Measurements from ENCODE around the gene ASH1L. TPM values are rescaled to one million over a fixed set of nuclear protein-coding genes. Genes with fewer than 3 reads are reported as not detected.

Gene ASH1L
- polyA plus RNA-seq, 4 donors: 3.5 to 30.9 (median 6.5) TPM

DNA sequence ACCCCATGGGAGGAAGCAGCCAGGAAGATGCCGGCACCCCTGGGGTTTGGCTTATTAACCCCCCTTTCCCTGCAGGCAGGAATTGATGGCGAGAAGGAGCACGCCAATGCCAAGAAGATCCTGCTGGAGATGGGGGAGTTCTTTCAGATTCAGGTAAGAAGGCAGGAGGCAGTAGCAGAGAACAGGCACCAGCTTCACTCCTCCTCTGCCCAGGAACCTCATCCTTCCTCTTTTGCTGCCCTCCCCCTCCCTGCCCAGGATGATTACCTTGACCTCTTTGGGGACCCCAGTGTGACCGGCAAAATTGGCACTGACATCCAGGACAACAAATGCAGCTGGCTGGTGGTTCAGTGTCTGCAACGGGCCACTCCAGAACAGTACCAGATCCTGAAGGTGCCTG is 243.1 kb downstream of the ASH1L start:
- H3K9me3 ChIP-seq (ENCODE audit: control insufficient read depth in 2 of 2, insufficient read depth in 1 of 2, low read depth in 1 of 2, low read length in 1 of 2): no peaks in the 10 kb centered on the region
- no peak for DNase-seq
- WGBS, 3 donors: 87 to 91% (median 90%) methylated on average over 5 of the region's 5 CpGs
- no peak overlapping the region for H3K4me3 ChIP-seq (ENCODE audit: low read depth in 1 of 3, low read length in 3 of 3)
- peaks cover 0 to 48% (median 9%) of the 10 kb centered on the region in 3 donors for H3K4me1 ChIP-seq (ENCODE audit: control insufficient read depth in 3 of 3, insufficient read depth in 2 of 3, low read depth in 1 of 3, low read length in 2 of 3)
- FAIRE-seq: no peak
- H3K27ac ChIP-seq (ENCODE audit: low read depth in 1 of 3, low read length in 2 of 3): no peak overlapping the region
- no peaks in the 10 kb centered on the region for H3K27me3 ChIP-seq (ENCODE audit: control insufficient read depth in 3 of 3, insufficient read depth in 3 of 3, low read length in 3 of 3)
- H3K36me3 ChIP-seq (ENCODE audit: control insufficient read depth in 3 of 3, insufficient read depth in 2 of 3, low read depth in 1 of 3, low read length in 3 of 3): peaks cover 0 to 33% (median 0%) of the 10 kb centered on the region in 3 donors

DNA sequence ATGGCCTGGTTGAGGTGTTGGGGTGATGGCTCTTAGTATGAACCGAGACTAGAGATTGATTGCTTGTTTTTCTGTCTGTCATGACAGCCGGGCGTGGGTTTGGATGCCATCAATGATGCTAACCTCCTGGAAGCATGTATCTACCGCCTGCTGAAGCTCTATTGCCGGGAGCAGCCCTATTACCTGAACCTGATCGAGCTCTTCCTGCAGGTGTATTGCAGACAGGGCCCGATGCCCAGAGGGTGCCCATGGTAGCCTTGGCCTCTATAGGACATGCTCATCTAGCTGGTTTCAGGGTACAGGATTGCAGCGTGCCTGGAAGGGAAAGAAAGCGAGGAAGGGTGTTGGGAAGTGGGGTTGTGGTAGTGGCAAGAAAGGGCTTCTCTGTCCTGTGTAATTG is 244.5 kb downstream of the ASH1L start:
- Histone ChIP-seq H3K27ac (ENCODE audit: low read depth in 1 of 3, low read length in 2 of 3) (peak overlapping the region in 1 of 3 donors; percentile 61), H3K4me3 (ENCODE audit: low read depth in 1 of 3, low read length in 3 of 3) (no peak overlapping the region), H3K4me1 (ENCODE audit: control insufficient read depth in 3 of 3, insufficient read depth in 2 of 3, low read depth in 1 of 3, low read length in 2 of 3) (peaks cover 0 to 48% (median 9%) of the 10 kb centered on the region in 3 donors), H3K36me3 (ENCODE audit: control insufficient read depth in 3 of 3, insufficient read depth in 2 of 3, low read depth in 1 of 3, low read length in 3 of 3) (peaks cover 0 to 46% (median 3%) of the 10 kb centered on the region in 3 donors), H3K9me3 (ENCODE audit: control insufficient read depth in 2 of 2, insufficient read depth in 1 of 2, low read depth in 1 of 2, low read length in 1 of 2) (no peaks in the 10 kb centered on the region), H3K27me3 (ENCODE audit: control insufficient read depth in 3 of 3, insufficient read depth in 3 of 3, low read length in 3 of 3) (no peaks in the 10 kb centered on the region)
- DNase-seq: no peak
- 88 to 91% (median 91%) methylated on average over 9 of the region's 9 CpGs for WGBS, 3 donors
- FAIRE-seq: no peak

DNA sequence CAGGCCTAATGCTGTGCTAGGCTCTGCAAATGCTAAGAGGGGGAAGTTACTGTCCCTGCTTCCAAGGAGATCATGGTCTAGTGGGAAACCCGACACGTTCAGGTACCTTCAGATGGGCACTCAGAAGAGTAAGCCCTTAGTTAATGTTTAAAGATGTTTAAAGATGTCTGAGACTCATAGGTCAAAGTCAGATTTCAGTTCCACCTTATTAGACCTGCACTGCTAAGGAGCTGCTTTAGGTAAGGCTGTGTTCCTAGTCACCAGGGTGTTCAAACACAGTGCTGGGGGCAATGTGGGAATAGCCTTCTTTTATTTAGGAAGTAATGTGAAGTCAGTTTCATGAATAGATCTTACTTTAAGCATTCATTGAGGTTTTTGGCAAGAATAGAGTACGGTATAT is 245.7 kb downstream of the ASH1L start:
- H3K36me3 ChIP-seq (ENCODE audit: control insufficient read depth in 3 of 3, insufficient read depth in 2 of 3, low read depth in 1 of 3, low read length in 3 of 3): peaks cover 0 to 55% (median 5%) of the 10 kb centered on the region in 3 donors
- no peak overlapping the region for H3K4me3 ChIP-seq (ENCODE audit: low read depth in 1 of 3, low read length in 3 of 3)
- H3K27me3 ChIP-seq (ENCODE audit: control insufficient read depth in 3 of 3, insufficient read depth in 3 of 3, low read length in 3 of 3): no peaks in the 10 kb centered on the region
- peak overlapping the region in 2 of 3 donors; percentile 22 to 61 for H3K27ac ChIP-seq (ENCODE audit: low read depth in 1 of 3, low read length in 2 of 3)
- H3K9me3 ChIP-seq (ENCODE audit: control insufficient read depth in 2 of 2, insufficient read depth in 1 of 2, low read depth in 1 of 2, low read length in 1 of 2): no peaks in the 10 kb centered on the region
- peak; percentile 71 to 81 for DNase-seq
- WGBS, 3 donors: 27 to 68% (median 52%) methylated on average over 3 of the region's 3 CpGs
- H3K4me1 ChIP-seq (ENCODE audit: control insufficient read depth in 3 of 3, insufficient read depth in 2 of 3, low read depth in 1 of 3, low read length in 2 of 3): peaks cover 0 to 41% (median 9%) of the 10 kb centered on the region in 3 donors
- no peak for FAIRE-seq

DNA sequence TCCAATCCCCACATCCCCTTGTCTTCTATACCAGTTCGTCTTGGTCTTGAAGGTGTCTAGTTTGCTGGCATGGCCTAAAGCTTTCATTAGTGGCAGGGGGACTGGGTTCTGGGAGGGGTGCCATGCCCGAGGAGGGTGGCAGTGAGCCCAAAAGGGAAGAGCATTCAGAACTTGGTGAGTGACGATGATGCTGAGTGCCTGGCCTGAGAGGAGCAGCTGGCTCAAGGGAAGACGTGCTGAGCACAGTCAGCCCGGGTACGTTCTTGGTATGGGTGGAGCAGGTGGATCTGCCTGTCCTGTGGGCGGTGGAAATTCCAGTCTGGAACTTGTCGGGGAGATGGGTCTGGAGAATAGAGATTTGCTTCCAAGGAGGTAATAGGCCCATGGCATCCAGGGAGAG is 249.3 kb downstream of the ASH1L start:
- no peak overlapping the region for H3K27ac ChIP-seq (ENCODE audit: low read depth in 1 of 3, low read length in 2 of 3)
- H3K36me3 ChIP-seq (ENCODE audit: control insufficient read depth in 3 of 3, insufficient read depth in 2 of 3, low read depth in 1 of 3, low read length in 3 of 3): peaks cover 0 to 46% (median 5%) of the 10 kb centered on the region in 3 donors
- FAIRE-seq (no peak), DNase-seq (no peak)
- 88 to 92% (median 88%) methylated on average over 8 of the region's 8 CpGs for WGBS, 3 donors
- no peaks in the 10 kb centered on the region for H3K27me3 ChIP-seq (ENCODE audit: control insufficient read depth in 3 of 3, insufficient read depth in 3 of 3, low read length in 3 of 3)
- peaks cover 0 to 28% (median 2%) of the 10 kb centered on the region in 3 donors for H3K4me1 ChIP-seq (ENCODE audit: control insufficient read depth in 3 of 3, insufficient read depth in 2 of 3, low read depth in 1 of 3, low read length in 2 of 3)
- H3K4me3 ChIP-seq (ENCODE audit: low read depth in 1 of 3, low read length in 3 of 3): no peak overlapping the region
- no peaks in the 10 kb centered on the region for H3K9me3 ChIP-seq (ENCODE audit: control insufficient read depth in 2 of 2, insufficient read depth in 1 of 2, low read depth in 1 of 2, low read length in 1 of 2)

DNA sequence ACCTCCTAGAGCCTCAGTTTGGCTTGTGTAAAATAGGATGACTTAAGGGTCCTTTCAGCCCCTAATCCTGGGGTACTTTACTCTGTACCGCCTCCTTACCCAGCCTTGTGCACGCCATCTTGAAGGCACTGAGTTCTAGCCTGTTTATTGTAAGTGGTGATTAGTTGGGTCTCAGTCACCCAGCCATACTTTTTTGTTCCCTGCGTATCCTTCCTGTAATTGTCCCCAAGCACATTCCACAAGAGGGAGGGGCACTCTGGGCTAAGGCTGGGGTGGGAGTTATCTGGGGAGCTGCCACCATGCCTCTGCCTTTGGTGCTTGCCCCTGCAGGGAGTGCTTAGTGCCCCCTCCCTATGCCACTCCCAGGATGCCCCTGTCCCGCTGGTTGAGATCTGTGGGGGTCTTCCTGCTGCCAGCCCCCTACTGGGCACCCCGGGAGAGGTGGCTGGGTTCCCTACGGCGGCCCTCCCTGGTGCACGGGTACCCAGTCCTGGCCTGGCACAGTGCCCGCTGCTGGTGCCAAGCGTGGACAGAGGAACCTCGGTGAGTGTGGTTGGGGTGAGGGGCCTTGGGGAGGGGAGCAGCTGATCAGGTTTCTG is 253.1 kb downstream of the ASH1L start:
- Histone ChIP-seq H3K4me3 (ENCODE audit: low read depth in 1 of 3, low read length in 3 of 3) (peak overlapping the region; percentile 68 to 90 (median 75)), H3K36me3 (ENCODE audit: control insufficient read depth in 3 of 3, insufficient read depth in 2 of 3, low read depth in 1 of 3, low read length in 3 of 3) (peaks cover 0 to 35% (median 5%) of the 10 kb centered on the region in 3 donors), H3K4me1 (ENCODE audit: control insufficient read depth in 3 of 3, insufficient read depth in 2 of 3, low read depth in 1 of 3, low read length in 2 of 3) (peaks cover 0 to 13% (median 0%) of the 10 kb centered on the region in 3 donors), H3K27ac (ENCODE audit: low read depth in 1 of 3, low read length in 2 of 3) (peak overlapping the region; percentile 77 to 95 (median 90)), H3K9me3 (ENCODE audit: control insufficient read depth in 2 of 2, insufficient read depth in 1 of 2, low read depth in 1 of 2, low read length in 1 of 2) (no peaks in the 10 kb centered on the region), H3K27me3 (ENCODE audit: control insufficient read depth in 3 of 3, insufficient read depth in 3 of 3, low read length in 3 of 3) (no peaks in the 10 kb centered on the region)
- DNase-seq (peak; percentile 57 to 61), FAIRE-seq (no peak)
- 1 to 12% (median 3%) methylated on average over 11 of the region's 11 CpGs for WGBS, 3 donors

DNA sequence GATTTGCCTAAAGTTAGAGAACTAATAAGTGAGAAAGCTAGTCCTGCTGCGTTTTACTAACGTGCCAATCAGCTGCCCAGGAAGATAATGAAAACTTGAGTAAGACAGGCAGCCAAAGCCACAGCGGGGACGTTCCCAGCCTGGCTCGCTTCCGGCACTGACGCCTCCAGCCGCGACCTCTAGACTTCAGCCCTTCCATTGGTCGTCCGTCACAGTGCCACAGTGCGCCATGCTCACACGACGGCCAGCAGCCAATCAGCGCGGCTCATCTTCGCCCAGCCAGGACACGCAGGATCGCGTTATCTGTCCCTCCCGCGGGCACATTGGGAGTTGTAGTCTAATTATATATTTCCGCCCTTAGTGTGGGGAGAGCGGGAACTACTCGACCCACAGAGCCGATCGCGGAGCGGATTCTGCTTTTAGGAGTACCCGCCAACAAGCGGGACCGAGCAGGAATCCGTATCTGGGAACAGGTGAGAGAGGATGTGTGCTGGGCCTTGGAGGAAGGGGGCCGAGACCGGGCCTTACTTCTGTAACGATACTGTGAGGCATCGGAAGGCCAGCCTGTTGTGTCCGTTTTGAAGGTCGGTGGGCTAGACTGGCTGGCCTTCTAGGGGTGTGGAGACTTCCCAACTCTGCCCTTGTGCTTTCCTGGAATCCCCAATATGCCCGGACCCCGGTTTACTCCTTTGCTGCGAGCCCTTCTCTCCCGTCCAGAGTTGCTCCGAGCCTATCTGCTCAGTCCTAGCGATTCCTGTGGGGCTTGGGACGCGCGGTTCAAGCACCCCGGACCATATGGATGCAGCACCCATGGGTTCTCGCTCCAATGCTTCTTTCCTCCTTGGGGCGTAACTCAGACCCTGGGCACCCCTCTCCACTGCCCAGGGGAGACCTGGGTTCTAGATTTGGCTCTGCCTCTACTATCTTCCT is 253.8 kb downstream of the ASH1L start, which contains the start of gene FDPS:
Gene FDPS (plus strand): TSS at position 374 of the 930 bp plus-strand sequence. CDS start 924 bp downstream, outside the sequence.
- FAIRE-seq (no peak), DNase-seq (peak; percentile 99 to 100)
- 0% methylated on average over 51 of the region's 51 CpGs for WGBS, 3 donors
- Histone ChIP-seq H3K4me1 (ENCODE audit: control insufficient read depth in 3 of 3, insufficient read depth in 2 of 3, low read depth in 1 of 3, low read length in 2 of 3) (peaks cover 0 to 15% (median 0%) of the 10 kb centered on the region in 3 donors), H3K9me3 (ENCODE audit: control insufficient read depth in 2 of 2, insufficient read depth in 1 of 2, low read depth in 1 of 2, low read length in 1 of 2) (no peaks in the 10 kb centered on the region), H3K27ac (ENCODE audit: low read depth in 1 of 3, low read length in 2 of 3) (peak within 1 kb of the TSS; percentile 77 to 95 (median 90)), H3K27me3 (ENCODE audit: control insufficient read depth in 3 of 3, insufficient read depth in 3 of 3, low read length in 3 of 3) (no peaks in the 10 kb centered on the region), H3K4me3 (ENCODE audit: low read depth in 1 of 3, low read length in 3 of 3) (peak within 1 kb of the TSS; percentile 68 to 90 (median 75)), H3K36me3 (ENCODE audit: control insufficient read depth in 3 of 3, insufficient read depth in 2 of 3, low read depth in 1 of 3, low read length in 3 of 3) (peaks cover 0 to 28% (median 5%) of the 10 kb centered on the region in 3 donors)

DNA sequence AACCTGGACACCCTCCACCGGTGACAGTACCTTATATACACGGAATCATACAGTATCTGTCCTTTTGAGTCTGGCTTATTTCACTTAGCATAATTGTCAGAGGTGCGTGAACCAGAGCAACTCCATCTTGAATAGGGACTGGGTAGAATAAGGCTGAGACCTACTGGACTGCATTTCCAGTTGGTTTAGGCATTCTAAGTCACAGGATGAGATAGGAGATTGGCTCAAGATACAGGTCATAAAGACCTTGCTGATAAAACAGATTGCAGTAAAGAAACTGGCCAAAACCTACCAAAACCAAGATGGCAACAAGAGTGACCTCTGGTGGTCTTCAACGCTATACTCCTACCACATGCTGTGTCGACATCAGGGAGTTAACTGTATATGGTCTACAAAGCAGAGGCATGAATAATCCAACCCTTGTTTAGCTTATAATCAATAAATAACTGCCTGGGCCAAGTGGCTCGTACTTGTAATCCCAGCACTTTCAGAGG is 255.3 kb downstream of the ASH1L start:
- peaks cover 0 to 16% (median 0%) of the 10 kb centered on the region in 3 donors for H3K36me3 ChIP-seq (ENCODE audit: control insufficient read depth in 3 of 3, insufficient read depth in 2 of 3, low read depth in 1 of 3, low read length in 3 of 3)
- 60 to 80% (median 67%) methylated on average over 6 of the region's 6 CpGs for WGBS, 3 donors
- peak in 1 of 2 donors; percentile 46 for DNase-seq
- no peaks in the 10 kb centered on the region for H3K9me3 ChIP-seq (ENCODE audit: control insufficient read depth in 2 of 2, insufficient read depth in 1 of 2, low read depth in 1 of 2, low read length in 1 of 2)
- no peak for FAIRE-seq
- H3K27me3 ChIP-seq (ENCODE audit: control insufficient read depth in 3 of 3, insufficient read depth in 3 of 3, low read length in 3 of 3): no peaks in the 10 kb centered on the region
- peaks cover 0 to 15% (median 0%) of the 10 kb centered on the region in 3 donors for H3K4me1 ChIP-seq (ENCODE audit: control insufficient read depth in 3 of 3, insufficient read depth in 2 of 3, low read depth in 1 of 3, low read length in 2 of 3)
- peak overlapping the region in 1 of 3 donors; percentile 85 for H3K27ac ChIP-seq (ENCODE audit: low read depth in 1 of 3, low read length in 2 of 3)
- no peak overlapping the region for H3K4me3 ChIP-seq (ENCODE audit: low read depth in 1 of 3, low read length in 3 of 3)

DNA sequence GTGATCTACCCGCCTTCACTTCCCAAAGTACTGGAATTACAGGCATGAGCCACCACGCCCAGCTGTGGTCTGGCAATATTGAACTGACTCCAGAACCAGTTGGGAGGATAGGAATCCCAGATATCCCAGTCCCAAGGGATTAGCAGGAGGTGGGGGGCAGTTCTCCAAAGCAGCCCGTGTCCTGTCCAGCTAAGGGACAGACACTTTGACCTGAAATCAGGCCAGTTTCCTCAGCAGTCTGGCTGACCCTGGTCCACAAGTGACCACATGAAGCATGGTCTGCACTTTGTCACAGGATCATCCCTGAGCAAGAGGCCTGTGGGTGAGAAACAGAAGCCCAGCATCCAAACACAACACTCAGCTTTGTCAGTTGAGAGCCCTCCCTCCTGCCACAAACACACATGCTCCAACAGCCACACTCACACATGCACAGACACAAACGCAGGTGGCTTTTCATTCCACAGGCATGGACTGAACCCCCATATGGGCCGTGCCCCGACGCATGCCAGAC is 256.7 kb downstream of the ASH1L start:
- 76 to 85% (median 78%) methylated on average over 7 of the region's 7 CpGs for WGBS, 3 donors
- Histone ChIP-seq H3K4me1 (ENCODE audit: control insufficient read depth in 3 of 3, insufficient read depth in 2 of 3, low read depth in 1 of 3, low read length in 2 of 3) (peaks cover 0 to 25% (median 0%) of the 10 kb centered on the region in 3 donors), H3K9me3 (ENCODE audit: control insufficient read depth in 2 of 2, insufficient read depth in 1 of 2, low read depth in 1 of 2, low read length in 1 of 2) (no peaks in the 10 kb centered on the region), H3K4me3 (ENCODE audit: low read depth in 1 of 3, low read length in 3 of 3) (no peak overlapping the region), H3K36me3 (ENCODE audit: control insufficient read depth in 3 of 3, insufficient read depth in 2 of 3, low read depth in 1 of 3, low read length in 3 of 3) (peaks cover 0 to 6% (median 0%) of the 10 kb centered on the region in 3 donors), H3K27ac (ENCODE audit: low read depth in 1 of 3, low read length in 2 of 3) (no peak overlapping the region), H3K27me3 (ENCODE audit: control insufficient read depth in 3 of 3, insufficient read depth in 3 of 3, low read length in 3 of 3) (no peaks in the 10 kb centered on the region)
- no peak for DNase-seq
- FAIRE-seq: no peak
